HL-60 (cell line): ENCODE measurements around the gene TTLL3.

ENCODE experiments used
- DNase-seq, 2 experiments: peaks; one replicate each; pipeline ENCODE4 v3.0.0-alpha.2; 2010 to 2020; ENCODE audit warnings: low read depth in 1 of 2, low spot score in 1 of 2
- H3K27ac ChIP-seq: fragments of 250-450 bp; sonication (Bioruptor Pico); replicated peaks from 2 replicates; pipeline ENCODE4 v1.5.1; 2020; ENCODE audit warnings: mild to moderate bottlenecking, moderate library complexity
- H3K27me3 ChIP-seq: fragments of 250-450 bp; sonication (Bioruptor Pico); 2 replicates; pipeline ENCODE4 v1.5.1; 2021; ENCODE audit warnings: mild to moderate bottlenecking, moderate library complexity; ENCODE audit not compliant: insufficient read depth, poor library complexity, severe bottlenecking
- H3K4me3 ChIP-seq: replicated peaks from 2 replicates; pipeline ENCODE4 v1.5.1; 2011; ENCODE audit warnings: mild to moderate bottlenecking, control low read depth, low read length; ENCODE audit not compliant: insufficient read depth
- CTCF ChIP-seq: IDR thresholded peaks from one replicate; pipeline ENCODE4 v1.5.1; 2011; ENCODE audit warnings: low read length, control low read depth, inconsistent platforms; ENCODE audit not compliant: insufficient read depth
- GABPA ChIP-seq: IDR thresholded peaks from 2 replicates; pipeline ENCODE4 v1.6.1; 2012; ENCODE audit warnings: low read depth
- POLR2AphosphoS5 ChIP-seq: IDR thresholded peaks from 2 replicates; pipeline ENCODE4 v1.6.1; 2012; ENCODE audit warnings: low read depth
- REST ChIP-seq: IDR thresholded peaks from 2 replicates; pipeline ENCODE4 v1.6.1; 2012; ENCODE audit warnings: low read depth; ENCODE audit not compliant: insufficient replicate concordance
- SPI1 ChIP-seq: IDR thresholded peaks from 2 replicates; pipeline ENCODE4 v1.6.1; 2012; ENCODE audit warnings: low read depth, mild to moderate bottlenecking, borderline replicate concordance

The TTLL3 gene

GRCh38 chr3:9878700-9879099 is 68.6 kb downstream of the TTLL3 start:
- no peak overlapping the region for H3K4me3 ChIP-seq
- no peak for DNase-seq
- H3K27ac ChIP-seq: no peak overlapping the region
- TF ChIP-seq REST (no peak), GABPA (no peak), CTCF (no peak), POLR2AphosphoS5 (no peak), SPI1 (no peak)
- H3K27me3 ChIP-seq: no peaks in the 10 kb centered on the region

- H3K27me3 ChIP-seq: no peaks in the 10 kb centered on the region
- H3K4me3 ChIP-seq: no peak within 1 kb of the TSS
- DNase-seq: no peak
- TF ChIP-seq POLR2AphosphoS5: no peak
- no peak for TF ChIP-seq GABPA
- TF ChIP-seq SPI1: no peak
- no peak for TF ChIP-seq CTCF
- TF ChIP-seq REST: no peak
- no peak within 1 kb of the TSS for H3K27ac ChIP-seq
These were observed 69.9 kb downstream of the TTLL3 start, which contains the start of gene CIDEC for GRCh38 chr3:9879830-9880549. TSS of gene CIDEC (minus strand) at chr3:9880253. CDS start at chr3:9878486, 1,767 bp downstream.

GRCh38 chr3:9881441-9881840 is 71.4 kb downstream of the TTLL3 start:
- no peak for DNase-seq
- no peaks in the 10 kb centered on the region for H3K27me3 ChIP-seq
- H3K27ac ChIP-seq: no peak overlapping the region
- no peak overlapping the region for H3K4me3 ChIP-seq
- no peak for TF ChIP-seq REST
- TF ChIP-seq GABPA: no peak
- no peak for TF ChIP-seq POLR2AphosphoS5
- no peak for TF ChIP-seq SPI1
- TF ChIP-seq CTCF: no peak
